H1 (cell line): Measurements from ENCODE around the gene SHLD1. TPM values are rescaled to one million over a fixed set of nuclear protein-coding genes. Genes with fewer than 3 reads are reported as not detected.

Source experiments
- CTCF ChIA-PET: fragments of 300-600 bp; sonication (Branson Sonifier 250); formaldehyde crosslinking; loops from one replicate; lab custom pipeline; 2021; ENCODE audit not compliant: partially characterized antibody; lab: Charles Lee
- POLR2A ChIA-PET: fragments of 300-600 bp; sonication (Branson Sonifier 250); formaldehyde crosslinking; loops from one replicate; lab custom pipeline; 2021; ENCODE audit warnings: inconsistent platforms; ENCODE audit not compliant: partially characterized antibody; lab: Charles Lee
- DNase-seq, 2 experiments: peaks; one replicate each; pipeline versions ENCODE4 v3.0.0 to v3.0.0-alpha.2; 2010 to 2022; ENCODE audit warnings: low spot score in 2 of 2, low read depth in 1 of 2, mixed read lengths in 1 of 2
- FAIRE-seq: peaks from 2 replicates; lab custom pipeline; 2011; peaks lifted over from hg19 to GRCh38; lab: Jason Lieb, UNC
- H2AFZ ChIP-seq: 2 replicates; pipeline ENCODE4 v1.8.1; 2012; ENCODE audit warnings: low read length, inconsistent platforms
- H2AK5ac ChIP-seq: 2 replicates; pipeline ENCODE4 v1.6.1; 2013; ENCODE audit warnings: low read depth, low read length
- H2BK120ac ChIP-seq: replicated peaks from 2 replicates; pipeline ENCODE3; 2013; ENCODE audit warnings: low read depth, low read length, inconsistent platforms
- H2BK12ac ChIP-seq: 2 replicates; pipeline ENCODE4 v1.6.1; 2013; ENCODE audit warnings: low read depth, low read length
- H2BK15ac ChIP-seq: 2 replicates; pipeline ENCODE4 v1.6.1; 2013; ENCODE audit warnings: low read length
- H2BK20ac ChIP-seq: 2 replicates; pipeline ENCODE4 v1.6.1; 2013; ENCODE audit warnings: low read length
- H2BK5ac ChIP-seq: 2 replicates; pipeline ENCODE4 v1.6.1; 2013; ENCODE audit warnings: low read depth, low read length
- H3K14ac ChIP-seq: 2 replicates; pipeline ENCODE4 v1.6.1; 2013; ENCODE audit warnings: inconsistent platforms; ENCODE audit not compliant: insufficient read length
- H3K18ac ChIP-seq: 2 replicates; pipeline ENCODE4 v1.6.1; 2013; ENCODE audit warnings: low read length; ENCODE audit errors: extremely low read depth
- H3K23ac ChIP-seq: 2 replicates; pipeline ENCODE4 v1.6.1; 2013; ENCODE audit warnings: inconsistent platforms; ENCODE audit not compliant: insufficient read length
- H3K23me2 ChIP-seq: 2 replicates; pipeline ENCODE4 v1.6.1; 2013; ENCODE audit warnings: low read depth, low read length
- H3K27ac ChIP-seq: 2 replicates; pipeline ENCODE4 v1.6.1; 2011; ENCODE audit warnings: low read depth, low read length, inconsistent platforms
- H3K27me3 ChIP-seq, 4 experiments: replicated peaks in 1 of 4; 1 replicate in 1 of 4; 2 replicates in 3 of 4; pipeline versions ENCODE4 v1.6.1 to v1.8.1; 2011 to 2013; ENCODE audit warnings: low read length in 3 of 4, mild to moderate bottlenecking in 3 of 4, inconsistent platforms in 2 of 4, mixed read lengths in 2 of 4, moderate library complexity in 1 of 4; ENCODE audit not compliant: control insufficient read depth in 3 of 4, insufficient read depth in 3 of 4; ENCODE audit errors: extremely low read depth in 1 of 4
- H3K36me3 ChIP-seq, 4 experiments: 2 replicates each; pipeline versions ENCODE4 v1.6.1 to v1.8.1; 2011 to 2013; ENCODE audit warnings: mild to moderate bottlenecking in 4 of 4, low read length in 3 of 4, moderate library complexity in 2 of 4, control low read depth in 1 of 4, inconsistent platforms in 1 of 4; ENCODE audit not compliant: insufficient read depth in 4 of 4, control insufficient read depth in 2 of 4
- H3K4ac ChIP-seq: replicated peaks from 2 replicates; pipeline ENCODE3; 2013; ENCODE audit warnings: low read length, low read depth, mixed read lengths, inconsistent platforms; ENCODE audit not compliant: insufficient read length
- H3K4me1 ChIP-seq, 4 experiments: replicated peaks in 1 of 4; 1 replicate in 1 of 4; 2 replicates in 3 of 4; pipeline versions ENCODE4 v1.6.1 to v1.8.1; 2011 to 2013; ENCODE audit warnings: low read length in 3 of 4, inconsistent platforms in 2 of 4, mixed read lengths in 1 of 4; ENCODE audit not compliant: insufficient read depth in 4 of 4, control insufficient read depth in 3 of 4
- H3K4me2 ChIP-seq, 2 experiments: 2 replicates each; pipeline versions ENCODE4 v1.6.1 to v1.8.1; 2011 to 2013; ENCODE audit warnings: low read depth in 2 of 2, low read length in 2 of 2, control low read depth in 1 of 2, inconsistent platforms in 1 of 2, mild to moderate bottlenecking in 1 of 2; ENCODE audit not compliant: insufficient read depth in 1 of 2
- H3K4me3 ChIP-seq, 4 experiments: fragments of 200-600, 300-600 bp in 1 of 4; sonication (generic), shearing (Covaris generic), sonication (Bioruptor Twin) in 1 of 4; 2 replicates each; pipeline versions ENCODE4 v1.5.1 to v1.8.1; 2011 to 2016; ENCODE audit warnings: low read length in 4 of 4, low read depth in 3 of 4, control low read depth in 2 of 4, inconsistent platforms in 2 of 4, mild to moderate bottlenecking in 2 of 4, mixed read lengths in 1 of 4, moderate library complexity in 1 of 4; ENCODE audit not compliant: insufficient read depth in 2 of 4; ENCODE audit errors: extremely low read depth in 1 of 4
- H3K56ac ChIP-seq: replicated peaks from 2 replicates; pipeline ENCODE3; 2013; ENCODE audit warnings: low read depth, mild to moderate bottlenecking, mixed read lengths, low read length, inconsistent platforms; ENCODE audit not compliant: insufficient read length
- H3K79me1 ChIP-seq: 2 replicates; pipeline ENCODE4 v1.6.1; 2013; ENCODE audit warnings: low read depth, low read length, control low read depth
- H3K79me2 ChIP-seq, 2 experiments: 2 replicates each; pipeline versions ENCODE4 v1.6.1 to v1.8.1; 2012 to 2013; ENCODE audit warnings: low read length in 2 of 2, mild to moderate bottlenecking in 2 of 2, inconsistent platforms in 1 of 2; ENCODE audit not compliant: insufficient read depth in 2 of 2, control insufficient read depth in 1 of 2
- H3K9ac ChIP-seq, 4 experiments: replicated peaks in 1 of 4; 1 replicate in 1 of 4; 2 replicates in 3 of 4; pipeline versions ENCODE4 v1.6.1 to v1.8.1; 2011 to 2013; ENCODE audit warnings: low read depth in 3 of 4, low read length in 3 of 4, control low read depth in 2 of 4, mild to moderate bottlenecking in 2 of 4, moderate library complexity in 2 of 4, inconsistent platforms in 1 of 4; ENCODE audit errors: extremely low read depth in 1 of 4
- H3K9me3 ChIP-seq, 2 experiments: 2 replicates each; pipeline versions ENCODE4 v1.6.1 to v1.8.1; 2012 to 2013; ENCODE audit warnings: mild to moderate bottlenecking in 2 of 2, moderate library complexity in 2 of 2, control low read depth in 1 of 2, inconsistent platforms in 1 of 2, low read depth in 1 of 2, low read length in 1 of 2, mixed read lengths in 1 of 2; ENCODE audit not compliant: insufficient read depth in 2 of 2
- H4K20me1 ChIP-seq, 2 experiments: replicated peaks in 1 of 2; 2 replicates each; pipeline versions ENCODE3 to v1.8.1; 2011 to 2013; ENCODE audit warnings: inconsistent platforms in 2 of 2, low read length in 2 of 2, mild to moderate bottlenecking in 1 of 2; ENCODE audit not compliant: insufficient read depth in 2 of 2, control insufficient read depth in 1 of 2
- H4K5ac ChIP-seq: 2 replicates; pipeline ENCODE4 v1.6.1; 2013; ENCODE audit warnings: low read length, low read depth, mixed read lengths, inconsistent platforms; ENCODE audit not compliant: insufficient read length
- H4K8ac ChIP-seq: 2 replicates; pipeline ENCODE4 v1.8.0; 2013; ENCODE audit warnings: mild to moderate bottlenecking, moderate library complexity, low read length, inconsistent platforms; ENCODE audit not compliant: insufficient read depth; ENCODE audit errors: extremely low read depth
- H4K91ac ChIP-seq: replicated peaks from 2 replicates; pipeline ENCODE3; 2013; ENCODE audit warnings: low read length, mixed read lengths, inconsistent platforms; ENCODE audit not compliant: insufficient read length
- BCL11A ChIP-seq, 2 experiments: IDR thresholded peaks; one replicate each; pipeline ENCODE4 v1.6.1; 2011; ENCODE audit warnings: low read depth in 2 of 2, low read length in 2 of 2, mild to moderate bottlenecking in 2 of 2
- CBX8 ChIP-seq: fragments of 300-800, 300-1000 bp; sonication (generic); IDR thresholded peaks from 2 replicates; pipeline ENCODE4 v1.7.1; 2016; ENCODE audit warnings: low read depth, low read length, borderline replicate concordance
- CREB1 ChIP-seq: IDR thresholded peaks from 2 replicates; pipeline ENCODE4 v1.6.1; 2012; ENCODE audit warnings: inconsistent platforms
- EGR1 ChIP-seq: IDR thresholded peaks from 2 replicates; pipeline ENCODE4 v1.6.1; 2011; ENCODE audit warnings: low read depth, low read length, borderline replicate concordance
- MAX ChIP-seq: IDR thresholded peaks from 2 replicates; pipeline ENCODE4 v1.6.1; 2012; ENCODE audit warnings: inconsistent platforms
- PHF8 ChIP-seq: fragments of 200-600 bp; sonication (generic); conservative IDR thresholded peaks from 2 replicates; pipeline ENCODE4 v1.7.1; 2012; ENCODE audit warnings: low read depth, mild to moderate bottlenecking, inconsistent platforms, low read length, moderate library complexity
- SP4 ChIP-seq: IDR thresholded peaks from 2 replicates; pipeline ENCODE4 v1.6.1; 2012; ENCODE audit warnings: low read length, inconsistent platforms
- SUZ12 ChIP-seq: fragments of 200-600 bp; sonication (generic); IDR thresholded peaks from 2 replicates; pipeline ENCODE4 v1.6.1; 2012; ENCODE audit warnings: mild to moderate bottlenecking, inconsistent platforms, low read length, moderate library complexity, mixed read lengths
- YY1 ChIP-seq: IDR thresholded peaks from 2 replicates; pipeline ENCODE4 v1.6.1; 2011; ENCODE audit warnings: low read depth, mild to moderate bottlenecking, low read length
- WGBS, 2 experiments: shearing (Covaris generic) in 1 of 2; methylation state at CpG; one replicate each; pipeline versions ENCODE4 v1.1.6 to v1.1.7; 2013 to 2015; ENCODE audit warnings: low lambda C conversion rate in 2 of 2, mixed read lengths in 2 of 2, inconsistent platforms in 1 of 2, low coverage in 1 of 2, missing lambda C conversion rate in 1 of 2; ENCODE audit not compliant: insufficient replicate concordance in 2 of 2, insufficient coverage in 1 of 2, insufficient read length in 1 of 2; ENCODE audit errors: extremely low coverage in 1 of 2, missing lambda C conversion rate in 1 of 2; 5-methylcytosine and 5-hydroxymethylcytosine counted together
- polyA plus RNA-seq, 7 experiments: library from polyadenylated mRNA; depleted of rRNA in 3 of 7; stranded (reverse) in 5 of 7; unstranded in 2 of 7; fragments of >200 nt in 5 of 7; fragments of 200-250 nt in 2 of 7; gene quantifications; 1 replicate in 5 of 7; 2 replicates in 1 of 7; 4 replicates in 1 of 7; pipeline versions ENCODE4 v1.2.1 to v1.2.3, GENCODE V29; 2011 to 2013; ENCODE audit warnings: missing spikeins in 2 of 7, mixed read lengths in 2 of 7
- total RNA-seq: library from RNA; stranded (reverse); fragmentation: NEBNext Ultra II Directional; extraction: Animal tissue kit (Norgen Biotek cat#: 25700); gene quantifications from 2 replicates; pipeline ENCODE4 v1.2.1, GENCODE V29; 2021
- TF ChIP-seq, protein P1 (sequence below): IDR thresholded peaks from 2 replicates; pipeline ENCODE4 v1.6.1; 2012; ENCODE audit warnings: low read length, inconsistent platforms

Gene SHLD1
- total and polyA plus RNA-seq, 2 of the 8 experiments (the other 6 are each of a cell fraction or from before 2014, with no cell fraction given), result 4.2 to 6.5 TPM

- H3K79me2 ChIP-seq, result no peaks in the 10 kb centered on the region
- H3K56ac ChIP-seq, result no peak overlapping the region
- no peak overlapping the region for H4K8ac ChIP-seq
- no peak overlapping the region for H3K27ac ChIP-seq
- POLR2A ChIA-PET, result no interaction called here
- no peak for FAIRE-seq
- H3K36me3 ChIP-seq, result no peaks in the 10 kb centered on the region
- no peaks in the 10 kb centered on the region for H4K20me1 ChIP-seq
- no peak overlapping the region for H3K14ac ChIP-seq
- no peaks in the 10 kb centered on the region for H3K79me1 ChIP-seq
- no peaks in the 10 kb centered on the region for H3K27me3 ChIP-seq
- H2AFZ ChIP-seq, result no peak overlapping the region
- no peak overlapping the region for H2BK5ac ChIP-seq
- no peak overlapping the region for H3K4ac ChIP-seq
- no peak overlapping the region for H3K9ac ChIP-seq
- H2BK120ac ChIP-seq, result no peak overlapping the region
- WGBS, 2 experiments, result 100% methylated on average over 1 of the region's 1 CpG; no CpG with 5 or more reads in 1 of the 2 experiments
- H3K9me3 ChIP-seq, result no peaks in the 10 kb centered on the region
- no peak overlapping the region for H2BK20ac ChIP-seq
- H3K23me2 ChIP-seq, result peaks cover 3% of the 10 kb centered on the region; the same call in 1 of the 2 replicates
- H3K18ac ChIP-seq, result no peak overlapping the region
- no peak overlapping the region for H3K4me2 ChIP-seq
- no peak overlapping the region for H4K5ac ChIP-seq
- no peak overlapping the region for H3K4me3 ChIP-seq
- CTCF ChIA-PET, result interaction anchor here (1.0 kb wide), 1 partner anchor 41 kb away, joined by 3 read pairs; no protein-coding TSS in a partner anchor
- no peak overlapping the region for H2BK15ac ChIP-seq
- H4K91ac ChIP-seq, result no peak overlapping the region
- H3K23ac ChIP-seq, result no peak overlapping the region
- no peak overlapping the region for H2BK12ac ChIP-seq
- H2AK5ac ChIP-seq, result no peak overlapping the region
- DNase-seq, result no peak
- H3K4me1 ChIP-seq, result peaks cover 0 to under 1% (median 0%) of the 10 kb centered on the region in 4 experiments; a peak in 1 of 7 replicates
- no peak for TF ChIP-seq CBX8
- no peak for TF ChIP-seq SUZ12
- no peak for TF ChIP-seq BCL11A (IDR thresholded peaks at IDR 0.05; ENCODE audit: low read depth in 2 of 2, low read length in 2 of 2)
- no peak for TF ChIP-seq EGR1
- no peak for TF ChIP-seq PHF8
- TF ChIP-seq, protein P1, sequence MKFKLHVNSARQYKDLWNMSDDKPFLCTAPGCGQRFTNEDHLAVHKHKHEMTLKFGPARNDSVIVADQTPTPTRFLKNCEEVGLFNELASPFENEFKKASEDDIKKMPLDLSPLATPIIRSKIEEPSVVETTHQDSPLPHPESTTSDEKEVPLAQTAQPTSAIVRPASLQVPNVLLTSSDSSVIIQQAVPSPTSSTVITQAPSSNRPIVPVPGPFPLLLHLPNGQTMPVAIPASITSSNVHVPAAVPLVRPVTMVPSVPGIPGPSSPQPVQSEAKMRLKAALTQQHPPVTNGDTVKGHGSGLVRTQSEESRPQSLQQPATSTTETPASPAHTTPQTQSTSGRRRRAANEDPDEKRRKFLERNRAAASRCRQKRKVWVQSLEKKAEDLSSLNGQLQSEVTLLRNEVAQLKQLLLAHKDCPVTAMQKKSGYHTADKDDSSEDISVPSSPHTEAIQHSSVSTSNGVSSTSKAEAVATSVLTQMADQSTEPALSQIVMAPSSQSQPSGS, result no peak
- no peak for TF ChIP-seq YY1
- no peak for TF ChIP-seq SP4
- TF ChIP-seq MAX, result no peak
- no peak for TF ChIP-seq CREB1
These were observed 4.1 kb upstream of the SHLD1 start for GRCh38 chr20:5746064-5746463.
